Measurements from ENCODE around the gene IL3RA.
"Not testable (repeated sequence)": the region's sequence is repeated elsewhere in the genome, so short reads cannot be mapped to it uniquely, and the experiment has no call there.

The IL3RA gene

GRCh38 chrX:1397441-1398270 is 61.1 kb downstream of the IL3RA start:
- no peak overlapping the region for H3K4me3 ChIP-seq (ENCODE audit: low read depth, low read length)

GRCh38 chrX:1398431-1399340 is 62.1 kb downstream of the IL3RA start:
- no peak overlapping the region for H3K4me3 ChIP-seq (ENCODE audit: low read depth, low read length)

GRCh38 chrX:1400049-1400448 is 63.5 kb downstream of the IL3RA start:
- H3K4me3 ChIP-seq (ENCODE audit: low read depth, low read length) = no peak overlapping the region

- H3K4me3 ChIP-seq (ENCODE audit: low read depth, low read length) = no peak overlapping the region
Measured at GRCh38 chrX:1400742-1401471, 64.3 kb downstream of the IL3RA start.

GRCh38 chrX:1401611-1402430 is 65.2 kb downstream of the IL3RA start:
- no peak overlapping the region for H3K4me3 ChIP-seq (ENCODE audit: low read depth, low read length)

GRCh38 chrX:1403228-1403627 is 66.6 kb downstream of the IL3RA start:
- no peak overlapping the region for H3K4me3 ChIP-seq (ENCODE audit: low read depth, low read length)

- not testable (repeated sequence) for H3K4me3 ChIP-seq (ENCODE audit: low read depth, low read length)
Measured at GRCh38 chrX:1403867-1404266, 67.3 kb downstream of the IL3RA start.

- not testable (repeated sequence) for H3K4me3 ChIP-seq (ENCODE audit: low read depth, low read length)
Measured at GRCh38 chrX:1405769-1406168, 69.2 kb downstream of the IL3RA start.

- H3K4me3 ChIP-seq (ENCODE audit: low read depth, low read length) = no peak overlapping the region
Measured at GRCh38 chrX:1407035-1407434, 70.5 kb downstream of the IL3RA start.

- no peak overlapping the region for H3K4me3 ChIP-seq (ENCODE audit: low read depth, low read length)
Measured at GRCh38 chrX:1411326-1411725, 74.7 kb downstream of the IL3RA start.

- H3K4me3 ChIP-seq (ENCODE audit: low read depth, low read length) = no peak overlapping the region
Measured at GRCh38 chrX:1412551-1413161, 76.1 kb downstream of the IL3RA start.

GRCh38 chrX:1416327-1416784 is 79.8 kb downstream of the IL3RA start:
- no peak overlapping the region for H3K4me3 ChIP-seq (ENCODE audit: low read depth, low read length)

- H3K4me3 ChIP-seq (ENCODE audit: low read depth, low read length) = no peak overlapping the region
Measured at GRCh38 chrX:1416965-1417760, 80.6 kb downstream of the IL3RA start.

GRCh38 chrX:1417921-1418771 is 81.6 kb downstream of the IL3RA start:
- no peak overlapping the region for H3K4me3 ChIP-seq (ENCODE audit: low read depth, low read length)

GRCh38 chrX:1418901-1419544 is 82.4 kb downstream of the IL3RA start:
- H3K4me3 ChIP-seq (ENCODE audit: low read depth, low read length) = no peak overlapping the region

GRCh38 chrX:1419545-1420355 is 83.2 kb downstream of the IL3RA start:
- H3K4me3 ChIP-seq (ENCODE audit: low read depth, low read length) = no peak overlapping the region

- H3K4me3 ChIP-seq (ENCODE audit: low read depth, low read length) = no peak overlapping the region
Measured at GRCh38 chrX:1420371-1420770, 83.8 kb downstream of the IL3RA start.

Measured in iPS-11a (cell line).